HG03175 (cell line): ENCODE measurements around the gene STRADA.

ENCODE experiments used
- ATAC-seq: cut with Tn5 transposase; IDR thresholded peaks from one replicate; pipeline ENCODE4 v1.9.1; 2021; ENCODE audit warnings: mild to moderate bottlenecking, moderate library complexity; ENCODE audit not compliant: unreplicated experiment

Gene STRADA

GRCh38 chr17:63686138-63686685, 55.4 kb downstream of the STRADA start:
- no peak for ATAC-seq

GRCh38 chr17:63685578-63685977, 56.0 kb downstream of the STRADA start:
- ATAC-seq = no peak

GRCh38 chr17:63685041-63685440, 56.6 kb downstream of the STRADA start:
- no peak for ATAC-seq

- no peak for ATAC-seq
Measured at GRCh38 chr17:63682981-63683380, 58.6 kb downstream of the STRADA start.

- ATAC-seq = no peak
Measured at GRCh38 chr17:63682441-63682840, 59.2 kb downstream of the STRADA start.

- ATAC-seq = no peak
Measured at GRCh38 chr17:63681530-63681929, 60.1 kb downstream of the STRADA start.

GRCh38 chr17:63680700-63681099, 60.9 kb downstream of the STRADA start:
- no peak for ATAC-seq

- no peak for ATAC-seq
Measured at GRCh38 chr17:63679214-63679613, 62.4 kb downstream of the STRADA start.

- ATAC-seq = no peak
Measured at GRCh38 chr17:63676584-63676983, 65.0 kb downstream of the STRADA start.

GRCh38 chr17:63675607-63676546, 65.7 kb downstream of the STRADA start:
- ATAC-seq = no peak

GRCh38 chr17:63675231-63675606, 66.4 kb downstream of the STRADA start:
- no peak for ATAC-seq

- no peak for ATAC-seq
Measured at GRCh38 chr17:63672856-63673255, 68.7 kb downstream of the STRADA start.

- ATAC-seq = peak; percentile 61
Measured at GRCh38 chr17:63665527-63666214, 75.9 kb downstream of the STRADA start.

- no peak for ATAC-seq
Measured at GRCh38 chr17:63659850-63660249, 81.7 kb downstream of the STRADA start.

- no peak for ATAC-seq
Measured at GRCh38 chr17:63658366-63658765, 83.2 kb downstream of the STRADA start.

GRCh38 chr17:63657786-63658185, 83.8 kb downstream of the STRADA start:
- ATAC-seq = no peak

GRCh38 chr17:63653050-63653449, 88.5 kb downstream of the STRADA start:
- ATAC-seq = no peak
